Stimulated activated naive CD8-positive, alpha-beta T cell treated with anti-CD3 and anti-CD28 coated beads, Interleukin-15, Interleukin-2, amounts not matched to agents 100 U/mL and 50 U/mL, for 24 hours (primary cell): ENCODE measurements around the gene HSPA8.
A peak's percentile ranks its signal among the peaks of the same experiment; 100 is the strongest.
"Not testable (repeated sequence)": the region's sequence is repeated elsewhere in the genome, so short reads cannot be mapped to it uniquely, and the experiment has no call there.

Source experiments
- ATAC-seq: fragments of 150-1000 bp; cut with Tn5 transposase; one replicate; pipeline ENCODE4 v1.10.0; 2021
- DNase-seq: peaks from one replicate; pipeline ENCODE4 v3.0.0; 2021

The HSPA8 gene

GRCh38 chr11:123061403-123062157 is at the start of gene HSPA8:
Gene HSPA8 (minus strand): TSS chr11:123062136. CDS start chr11:123061324, 812 bp downstream.
- ATAC-seq (peak; percentile 29), DNase-seq (peak; percentile 70)

DNA sequence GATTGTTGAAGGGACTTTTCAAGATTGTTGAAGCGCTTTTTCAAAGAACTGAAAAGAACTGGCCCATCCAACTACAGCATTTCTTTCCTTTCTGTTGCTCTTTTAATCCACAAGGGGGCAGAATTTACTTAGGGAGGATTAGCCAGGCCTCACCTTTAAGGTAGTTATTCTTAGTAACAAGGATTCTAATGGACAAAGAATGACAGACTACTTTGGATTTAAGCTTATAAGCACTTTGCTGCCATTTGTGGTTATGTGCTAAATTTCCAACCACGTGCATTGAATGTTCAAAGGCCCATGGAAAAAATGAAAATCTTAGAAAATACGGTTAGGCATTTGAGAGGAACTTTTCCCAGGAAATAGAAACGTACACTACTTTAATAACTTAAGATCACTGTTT is 49.5 kb upstream of the HSPA8 start:
- ATAC-seq, result peak; percentile 28
- DNase-seq, result no peak

DNA sequence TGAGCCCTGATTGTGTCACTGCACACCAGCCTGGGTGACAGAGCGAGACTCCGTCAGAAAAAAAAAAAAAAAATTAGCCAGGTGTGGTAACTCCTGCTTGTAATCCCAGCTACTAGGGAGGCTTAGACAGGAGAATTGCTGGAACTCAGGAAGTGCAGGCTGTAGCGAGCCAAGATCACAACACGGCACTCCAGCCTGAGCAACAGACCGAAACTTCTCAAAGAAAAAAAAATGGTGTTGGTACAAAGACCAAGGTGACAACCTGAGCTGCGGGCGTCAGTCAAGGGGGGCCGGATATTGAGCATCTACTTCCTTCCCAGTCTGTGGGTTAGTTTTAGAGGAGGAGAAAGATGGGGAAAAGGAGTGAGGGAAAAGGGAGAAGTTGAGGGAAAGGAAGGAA is 48.5 kb upstream of the HSPA8 start:
- no peak for DNase-seq
- no peak for ATAC-seq

DNA sequence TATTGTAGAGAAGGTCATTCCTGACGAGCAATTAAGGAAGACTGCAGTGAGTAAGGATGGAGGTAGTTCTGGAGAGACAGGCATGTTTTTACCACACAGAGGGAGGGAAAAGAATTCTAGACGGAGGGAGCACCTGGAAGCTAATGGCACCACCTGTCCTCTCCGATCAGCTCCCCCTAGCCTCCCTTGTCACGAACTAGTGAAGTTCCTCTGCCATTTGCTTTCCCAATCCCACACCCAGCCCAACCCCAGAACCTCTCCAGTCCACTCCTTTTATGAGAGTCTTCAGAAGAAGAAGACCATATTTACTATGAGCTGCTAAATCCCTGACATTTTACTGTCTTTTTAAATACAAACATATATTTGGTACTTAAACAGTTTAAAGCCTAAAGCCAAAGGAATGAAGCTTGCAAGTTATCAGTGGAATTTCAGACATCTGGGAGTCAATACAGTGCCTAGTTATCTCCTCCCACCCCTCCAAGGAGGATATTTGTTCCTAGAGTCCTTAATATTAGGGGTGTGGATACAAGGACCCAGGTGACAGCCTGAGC is 46.1 kb upstream of the HSPA8 start:
- DNase-seq (no peak), ATAC-seq (no peak)

DNA sequence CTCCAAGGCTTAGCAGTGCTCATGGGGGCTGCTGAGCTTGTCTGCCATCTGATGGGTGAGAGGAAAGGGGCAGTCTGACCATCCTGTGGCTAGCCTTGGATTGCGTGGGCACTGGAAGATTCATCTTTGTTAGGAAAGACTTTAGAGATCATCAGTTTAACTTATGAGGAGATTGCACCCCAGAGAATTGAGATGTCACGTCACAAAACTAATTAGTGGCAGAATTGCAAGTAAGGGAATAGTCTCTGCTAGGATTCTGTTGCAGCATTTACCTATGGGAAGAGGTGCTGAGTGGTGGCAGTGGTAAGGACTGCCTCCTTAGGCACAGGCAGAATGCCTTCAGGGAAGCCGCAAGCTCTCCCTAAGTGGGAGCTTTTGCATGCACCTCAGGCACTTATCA is 42.8 kb upstream of the HSPA8 start:
- ATAC-seq (no peak), DNase-seq (no peak)

GRCh38 chr11:123103326-123103980 is 41.5 kb upstream of the HSPA8 start:
- no peak for DNase-seq

GRCh38 chr11:123100379-123101085 is 38.6 kb upstream of the HSPA8 start:
- DNase-seq (no peak), ATAC-seq (no peak)

More at GRCh38 chr11:123103326-123103980, 41.5 kb upstream of the HSPA8 start:
- no peak for ATAC-seq

- no peak for DNase-seq
- ATAC-seq, result no peak
Measured at GRCh38 chr11:123098990-123099389, 37.1 kb upstream of the HSPA8 start.

- ATAC-seq (no peak), DNase-seq (no peak)
Measured at GRCh38 chr11:123093739-123094138, 31.8 kb upstream of the HSPA8 start.

GRCh38 chr11:123091506-123091905 is 29.6 kb upstream of the HSPA8 start:
- DNase-seq (no peak), ATAC-seq (no peak)

GRCh38 chr11:123090168-123090567 is 28.2 kb upstream of the HSPA8 start:
- not testable (repeated sequence) for DNase-seq, ATAC-seq

- not testable (repeated sequence) for ATAC-seq, DNase-seq
Measured at GRCh38 chr11:123088896-123089295, 27.0 kb upstream of the HSPA8 start.

GRCh38 chr11:123087657-123088056 is 25.7 kb upstream of the HSPA8 start:
- DNase-seq, result not testable (repeated sequence)
- peak; percentile 56 for ATAC-seq

- DNase-seq (no peak), ATAC-seq (no peak)
Measured at GRCh38 chr11:123086305-123086704, 24.4 kb upstream of the HSPA8 start.

- ATAC-seq, result no peak
- DNase-seq, result no peak
Measured at GRCh38 chr11:123085497-123085896, 23.6 kb upstream of the HSPA8 start.

DNA sequence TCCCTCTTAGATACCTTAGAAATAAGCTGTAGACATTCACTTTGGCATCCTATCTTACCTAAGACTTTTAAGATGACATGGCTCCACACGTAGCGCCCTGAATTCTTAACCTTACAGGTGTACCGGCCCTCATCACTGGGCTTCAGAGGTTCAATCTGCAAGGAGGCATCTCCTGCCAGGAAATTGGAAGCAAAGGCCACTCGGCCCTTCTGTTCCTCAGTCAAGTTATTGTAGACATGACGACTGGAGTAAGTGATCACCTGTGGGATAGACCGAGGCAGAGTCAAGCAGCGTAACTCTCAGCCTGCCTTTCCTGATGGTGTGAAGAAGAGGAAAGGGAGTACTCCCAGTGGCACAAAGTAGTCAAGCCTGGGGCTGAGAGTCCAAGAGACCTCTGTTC is 22.5 kb upstream of the HSPA8 start:
- ATAC-seq, result no peak
- no peak for DNase-seq

DNA sequence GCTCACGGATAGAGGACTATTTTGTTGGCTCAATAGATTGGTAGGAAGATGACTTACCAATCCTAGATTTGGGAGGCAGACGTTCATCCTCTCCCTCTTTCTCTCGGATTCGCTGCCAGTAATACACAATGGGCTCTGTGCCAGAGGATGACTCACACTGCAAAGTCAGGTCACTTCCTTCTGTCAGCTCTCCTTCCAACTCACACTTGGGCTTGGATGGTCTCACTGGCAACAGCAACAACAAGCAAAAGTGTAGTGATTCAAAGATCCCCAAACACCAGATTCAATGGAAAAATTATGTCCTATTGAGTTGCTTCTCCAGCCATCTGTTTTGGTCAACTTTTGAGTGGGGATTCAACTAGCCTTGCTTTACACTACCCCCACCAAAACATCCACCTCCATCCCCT is 21.7 kb upstream of the HSPA8 start:
- ATAC-seq, result peak; percentile 54
- peak; percentile 62 for DNase-seq

GRCh38 chr11:123082977-123083376 is 21.0 kb upstream of the HSPA8 start:
- DNase-seq, result no peak
- ATAC-seq, result no peak

- no peak for DNase-seq
- no peak for ATAC-seq
Measured at GRCh38 chr11:123080015-123080414, 18.1 kb upstream of the HSPA8 start.

- DNase-seq (no peak), ATAC-seq (no peak)
Measured at GRCh38 chr11:123076484-123076883, 14.5 kb upstream of the HSPA8 start.

DNA sequence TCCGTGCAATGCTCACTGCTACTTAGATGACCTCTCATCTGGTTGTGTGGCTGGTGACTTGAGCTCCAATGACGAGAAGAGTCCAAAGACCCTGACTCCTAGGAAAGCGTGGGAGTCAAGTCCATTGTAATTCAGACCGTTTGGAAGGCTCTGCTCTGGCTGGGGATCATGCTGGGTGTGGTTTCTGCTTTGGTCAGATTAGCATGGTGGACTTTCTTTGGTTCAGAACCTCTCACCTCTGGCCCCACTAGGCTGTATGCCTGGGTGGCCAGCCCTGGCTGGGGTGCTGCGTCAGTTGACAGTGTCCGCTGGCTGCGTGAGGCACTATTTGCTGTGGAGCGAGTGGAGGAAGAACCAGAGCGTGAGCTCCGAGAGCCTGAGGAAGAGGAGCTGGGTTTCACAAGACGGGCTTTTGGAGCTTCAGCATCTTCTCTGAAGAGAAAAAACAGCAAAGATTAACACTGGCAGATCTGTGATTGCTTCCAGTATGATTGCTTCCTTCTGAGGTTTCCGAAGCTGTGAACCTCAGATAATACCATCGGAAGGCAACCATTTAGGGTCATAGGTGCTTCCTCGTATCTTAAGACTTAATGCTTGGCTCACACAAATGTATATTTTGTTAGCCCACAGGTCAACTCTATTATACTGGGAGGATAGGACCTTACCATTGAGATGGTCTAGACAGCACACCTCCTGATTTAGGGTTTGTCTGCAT is 11.6 kb upstream of the HSPA8 start:
- ATAC-seq (no peak), DNase-seq (no peak)

DNA sequence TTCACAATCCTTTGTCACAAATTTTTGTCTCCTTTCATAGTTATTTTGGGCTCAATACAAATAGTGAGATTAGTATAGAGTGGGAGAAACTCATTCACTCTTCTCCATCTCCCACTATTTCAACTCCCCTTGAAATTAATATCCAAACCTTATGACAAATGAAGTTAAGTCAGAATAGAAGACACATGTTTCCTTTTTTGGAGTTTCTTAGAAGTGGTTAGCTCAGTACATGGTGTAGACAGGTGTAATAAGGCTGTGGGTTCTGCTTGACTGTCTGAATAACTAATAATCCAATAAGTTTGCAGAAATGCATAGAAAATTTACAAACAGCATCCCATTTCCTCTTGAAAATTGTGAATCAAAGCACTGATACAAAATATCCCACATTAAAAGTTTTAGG is 10.8 kb upstream of the HSPA8 start:
- ATAC-seq (no peak), DNase-seq (no peak)
